ENCODE data around the gene TOB1.
"Not testable (repeated sequence)": the region's sequence is repeated elsewhere in the genome, so short reads cannot be mapped to it uniquely, and the experiment has no call there.

TOB1 gene

GRCh38 chr17:50898369-50899004 is 32.3 kb upstream of the TOB1 start:
- no peak for DNase-seq (ENCODE audit: low spot score)

DNA sequence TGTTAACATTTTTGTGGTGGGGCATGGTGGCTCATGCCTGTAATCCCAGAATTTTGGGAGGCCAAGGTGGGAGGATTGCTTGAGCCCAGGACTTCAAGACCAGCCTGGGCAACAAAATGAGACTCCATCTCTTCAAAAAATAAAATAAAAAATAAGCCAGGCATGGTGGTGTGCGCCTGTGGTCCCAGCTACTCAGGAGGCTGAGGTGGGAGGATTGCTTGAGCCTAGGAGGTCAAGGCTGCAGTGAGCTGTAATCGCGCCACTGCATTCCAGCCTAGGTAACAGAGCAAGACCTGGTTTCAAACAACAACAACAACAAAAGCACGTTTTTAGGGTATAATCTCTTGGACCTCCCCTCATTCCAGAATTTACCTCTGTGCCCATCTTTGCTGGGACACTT is 28.4 kb upstream of the TOB1 start:
- not testable (repeated sequence) for DNase-seq (ENCODE audit: low spot score)

DNA sequence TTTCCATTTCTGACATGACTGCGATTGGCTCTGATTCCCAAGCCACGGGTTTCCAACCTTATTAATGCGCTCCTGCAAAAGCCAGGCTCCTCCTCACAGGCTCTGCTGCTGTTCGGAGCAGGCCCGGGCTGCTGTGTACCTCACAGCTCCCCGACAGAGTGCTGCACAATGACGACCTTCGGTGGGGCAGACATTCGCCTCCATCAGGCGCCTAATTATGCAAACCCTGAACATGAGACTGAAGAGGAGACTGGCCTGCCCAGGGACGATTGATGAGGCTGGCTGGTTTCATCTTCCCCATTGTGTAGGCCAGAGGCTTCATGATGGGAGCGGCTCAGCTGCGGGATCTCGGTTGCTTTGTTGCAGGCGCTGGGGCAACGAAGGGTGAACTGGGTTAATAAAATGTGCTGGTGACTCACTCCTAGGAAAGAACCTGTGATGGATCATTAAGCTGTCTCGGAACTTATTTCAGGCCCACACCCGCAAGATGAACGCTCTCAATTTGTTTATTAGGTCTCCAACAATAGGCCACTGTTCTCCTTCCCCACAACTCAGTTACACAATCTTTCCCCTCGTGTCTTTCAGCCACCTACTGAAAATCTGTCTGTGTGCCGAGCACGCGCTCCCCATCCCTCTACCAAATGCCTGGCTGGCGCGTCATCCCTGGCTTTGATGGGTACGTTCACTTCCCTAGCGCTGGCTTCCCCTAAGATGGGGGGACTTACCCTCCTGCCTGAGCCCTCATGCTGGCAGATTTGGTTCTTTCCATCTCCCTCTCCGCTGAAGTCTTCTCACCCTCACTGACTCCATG is 27.2 kb upstream of the TOB1 start:
- DNase-seq (ENCODE audit: low spot score): no peak

DNA sequence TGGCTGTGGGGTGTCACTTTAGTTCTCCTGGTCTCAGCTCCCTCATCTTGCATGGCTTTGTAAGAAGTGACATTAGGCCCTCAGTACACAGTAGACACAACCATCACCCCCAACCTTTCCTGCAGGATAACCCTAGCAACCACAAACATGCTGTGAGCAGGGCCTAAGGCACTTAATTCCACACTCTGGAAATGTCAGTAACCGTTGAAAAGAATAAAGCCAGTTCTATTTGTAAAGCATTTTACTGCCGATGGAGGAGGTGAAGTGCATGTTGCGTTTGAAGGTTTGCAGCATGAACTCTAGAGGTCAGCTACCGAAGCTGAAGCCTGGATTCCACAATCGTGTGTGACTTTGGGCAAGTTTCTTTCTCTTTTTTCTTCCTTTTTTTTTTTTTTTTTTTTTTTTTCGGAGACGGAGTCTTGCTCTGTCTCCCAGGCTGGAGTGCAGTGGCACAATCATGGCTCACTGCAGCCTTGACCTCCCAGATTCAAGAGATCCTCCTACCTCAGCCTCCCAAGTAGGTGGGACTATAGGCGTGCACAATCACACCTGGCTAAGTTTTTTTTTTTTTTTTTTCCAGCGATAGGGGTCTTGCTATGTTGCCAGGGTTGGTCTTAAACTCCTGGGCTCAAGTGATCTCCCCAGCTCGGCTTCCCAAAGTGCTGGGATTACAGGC is 26.1 kb upstream of the TOB1 start:
- DNase-seq (ENCODE audit: low spot score): no peak

- DNase-seq (ENCODE audit: low spot score): no peak
These were observed 25.4 kb upstream of the TOB1 start for GRCh38 chr17:50891577-50891989.

- DNase-seq (ENCODE audit: low spot score): no peak
These were observed 24.7 kb upstream of the TOB1 start for GRCh38 chr17:50890675-50891516.

- DNase-seq (ENCODE audit: low spot score): no peak
These were observed 23.5 kb upstream of the TOB1 start for GRCh38 chr17:50889528-50890118.

- no peak for DNase-seq (ENCODE audit: low spot score)
These were observed 21.6 kb upstream of the TOB1 start for GRCh38 chr17:50887705-50888245.

GRCh38 chr17:50884439-50885311 is 18.5 kb upstream of the TOB1 start:
- DNase-seq (ENCODE audit: low spot score): no peak

GRCh38 chr17:50883850-50884438 is 17.8 kb upstream of the TOB1 start:
- no peak for DNase-seq (ENCODE audit: low spot score)

GRCh38 chr17:50882851-50883250 is 16.7 kb upstream of the TOB1 start:
- peak; percentile 74 for DNase-seq (ENCODE audit: low spot score)

GRCh38 chr17:50881182-50881581 is 15.0 kb upstream of the TOB1 start:
- DNase-seq (ENCODE audit: low spot score): no peak

DNA sequence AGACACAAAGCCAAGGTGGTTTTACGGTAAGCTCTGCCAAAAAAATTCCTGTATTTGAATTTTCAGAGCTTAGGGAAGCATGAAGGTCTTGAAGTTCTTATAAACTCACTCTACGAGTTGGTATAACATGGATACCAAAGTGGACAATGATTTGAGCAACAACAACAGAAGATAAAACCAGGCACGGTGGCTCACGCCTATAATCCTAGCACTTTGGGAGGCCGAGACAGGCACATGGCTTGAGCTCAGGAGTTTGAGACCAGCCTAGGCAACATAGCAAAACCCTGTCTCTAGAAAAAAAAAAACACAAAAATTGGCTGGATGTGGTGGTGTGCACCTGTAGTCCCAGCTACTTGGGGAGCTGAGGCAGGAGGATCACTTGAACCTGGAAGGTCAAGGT is 12.9 kb upstream of the TOB1 start:
- DNase-seq (ENCODE audit: low spot score): no peak

- no peak for DNase-seq (ENCODE audit: low spot score)
These were observed 11.7 kb upstream of the TOB1 start for GRCh38 chr17:50877838-50878237.

DNA sequence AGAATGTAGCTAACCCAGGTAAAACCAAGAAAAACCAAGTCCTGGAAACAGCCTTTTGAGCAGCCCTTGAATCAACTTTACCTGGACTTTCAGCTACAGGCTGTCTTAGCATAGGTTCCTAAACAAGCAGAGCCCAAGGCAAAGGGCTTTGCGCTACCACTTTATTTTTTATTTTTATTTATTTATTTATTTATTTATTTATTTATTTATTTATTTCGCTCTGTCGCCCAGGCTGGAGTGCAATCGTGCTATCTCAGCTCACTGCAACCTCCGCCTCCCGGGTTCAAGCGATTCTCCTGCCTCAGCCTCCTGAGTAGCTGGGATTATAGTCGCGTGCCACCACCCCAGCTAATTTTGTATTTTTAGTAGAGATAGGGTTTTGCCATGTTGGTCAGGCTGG is 10.9 kb upstream of the TOB1 start:
- not testable (repeated sequence) for DNase-seq (ENCODE audit: low spot score)

DNA sequence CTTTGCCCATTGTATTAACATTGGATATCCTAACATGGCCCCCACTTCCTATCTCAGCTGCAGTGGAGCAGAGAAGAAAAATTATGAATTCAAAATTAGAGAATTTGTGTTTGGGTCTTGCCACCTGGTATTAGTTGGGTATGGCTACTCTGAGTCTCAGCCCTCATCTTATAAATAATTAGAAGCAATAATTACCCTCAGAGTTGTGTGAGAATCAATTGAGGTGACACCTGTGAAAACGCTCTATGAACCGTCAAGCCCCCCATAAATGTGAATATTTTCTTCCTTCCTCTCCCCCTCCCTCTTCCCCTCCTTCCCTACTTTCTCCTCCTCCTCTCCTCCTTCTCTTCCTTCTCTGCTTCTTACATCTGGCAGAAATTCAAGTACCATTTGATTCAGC is 8.9 kb upstream of the TOB1 start:
- DNase-seq (ENCODE audit: low spot score): no peak

DNA sequence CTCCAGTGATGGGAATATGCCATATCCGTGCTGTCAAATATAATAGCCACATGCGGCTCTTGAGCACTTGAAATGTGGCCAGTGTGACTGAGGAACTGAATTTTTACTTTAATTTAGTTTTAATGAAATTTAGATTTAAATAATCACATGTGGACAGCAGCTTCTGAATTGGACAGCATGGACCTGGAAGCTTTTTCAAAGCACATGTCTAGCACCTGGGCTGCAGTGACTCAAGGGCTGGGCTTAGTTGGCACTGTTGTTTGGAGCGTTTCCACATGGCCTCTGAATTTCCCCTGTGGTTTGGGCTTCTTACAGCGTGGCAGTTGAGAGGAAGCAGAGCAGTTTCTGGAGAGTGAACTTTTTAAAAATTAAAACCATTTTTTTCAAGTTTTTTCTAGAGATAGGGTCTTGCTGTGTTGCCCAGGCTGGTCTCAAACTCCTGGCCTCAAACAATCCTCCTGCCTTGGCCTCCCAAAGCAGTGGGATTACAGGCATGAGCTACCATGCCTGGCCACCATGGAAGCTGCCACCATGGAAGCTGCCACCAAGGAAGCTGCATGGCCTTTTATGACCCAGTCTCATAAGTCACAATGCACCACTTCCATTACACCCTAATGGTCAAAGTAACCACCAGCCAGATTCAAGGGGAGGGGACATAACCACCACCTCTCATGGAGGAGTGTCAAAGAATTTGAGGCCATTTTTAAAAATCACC is 6.7 kb upstream of the TOB1 start:
- peak; percentile 64 for DNase-seq (ENCODE audit: low spot score)

DNA sequence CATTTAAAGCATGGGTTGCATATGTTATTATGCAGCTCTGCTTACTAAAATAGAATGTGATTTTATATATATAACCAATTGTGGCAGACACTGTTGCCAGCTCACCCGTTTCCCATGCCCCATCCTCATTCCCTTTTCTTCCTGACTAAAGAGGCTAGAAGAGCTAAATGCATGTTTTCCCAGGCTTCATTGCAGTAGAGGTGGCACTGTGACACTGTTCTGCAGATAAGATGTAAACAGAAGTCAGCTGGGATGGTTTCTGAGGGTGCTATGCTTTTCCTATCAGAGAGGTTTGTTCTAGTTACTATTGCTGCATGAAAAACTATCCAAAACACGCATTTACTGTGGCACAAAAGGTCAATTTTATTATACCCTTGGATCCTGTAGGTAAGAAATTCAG is 5.7 kb upstream of the TOB1 start:
- no peak for DNase-seq (ENCODE audit: low spot score)

DNA sequence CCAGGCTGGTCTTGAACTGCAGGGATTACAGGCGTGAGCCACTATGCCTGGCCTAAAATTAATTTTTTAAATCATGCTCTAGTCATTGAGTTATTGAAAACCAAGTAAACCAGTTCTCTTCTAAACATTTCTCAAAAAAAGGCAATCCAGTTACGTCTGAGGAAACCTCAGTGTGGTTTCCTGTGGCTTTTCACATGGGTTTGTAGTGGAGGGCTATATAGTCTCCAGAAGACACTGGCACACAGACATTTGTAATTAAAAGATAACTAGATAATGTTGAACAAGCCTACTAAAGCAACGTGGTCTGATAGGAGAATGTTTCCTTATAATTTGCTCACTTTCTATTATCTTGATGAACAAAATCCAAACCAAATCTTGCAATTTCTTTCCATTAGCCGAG is 5.2 kb upstream of the TOB1 start:
- DNase-seq (ENCODE audit: low spot score): no peak

- DNase-seq (ENCODE audit: low spot score): no peak
These were observed 2.4 kb upstream of the TOB1 start for GRCh38 chr17:50868602-50869001.
